Adrenal gland (tissue), 12 donors: Measurements from ENCODE around the gene CPSF7. TPM values are rescaled to one million over a fixed set of nuclear protein-coding genes. Genes with fewer than 3 reads are reported as not detected.
A peak's percentile ranks its signal among the peaks of the same experiment; 100 is the strongest.

Source experiments
- DNase-seq, 7 donors: peaks; one replicate each; pipeline ENCODE4 v3.0.0-alpha.2; 2019 to 2020
- H3K27ac ChIP-seq, 5 donors: fragments of 200-600 bp; sonication (generic) in 4 of 5; 1 replicate in 3 of 5; 2 replicates in 2 of 5; pipeline versions ENCODE4 v1.5.1 to v1.8.0; 2016 to 2020; ENCODE audit warnings: mild to moderate bottlenecking in 1 of 5
- H3K27me3 ChIP-seq: fragments of 200-600 bp; 2 replicates; pipeline ENCODE4 v1.8.0; 2021
- H3K36me3 ChIP-seq, 2 donors: fragments of 200-600 bp; replicated peaks in 1 of 2; 1 replicate in 1 of 2; 2 replicates in 1 of 2; pipeline versions ENCODE4 v1.5.1 to v1.8.0; 2018 to 2022
- H3K4me1 ChIP-seq, 2 donors: fragments of 200-600 bp; replicated peaks in 1 of 2; 1 replicate in 1 of 2; 2 replicates in 1 of 2; pipeline versions ENCODE4 v1.5.1 to v1.8.0; 2018 to 2021
- H3K4me3 ChIP-seq, 4 donors: fragments of 200-600 bp; sonication (generic) in 3 of 4; one replicate each; pipeline ENCODE4 v1.5.1; 2016 to 2018
- H3K9me3 ChIP-seq, 3 donors: fragments of 200-600 bp; sonication (generic) in 1 of 3; replicated peaks in 1 of 3; 1 replicate in 2 of 3; 2 replicates in 1 of 3; pipeline versions ENCODE4 v1.5.1 to v1.8.0; 2016 to 2021
- CTCF ChIP-seq, 6 experiments: fragments of 450-650 bp in 4 of 6; fragments of 200-600 bp in 2 of 6; sonication (generic) in 1 of 6; IDR thresholded peaks; 1 replicate in 5 of 6; 2 replicates in 1 of 6; pipeline versions ENCODE4 v1.5.1 to v1.8.0; 2016 to 2021; ENCODE audit warnings: antibody characterized with exemption in 6 of 6, mild to moderate bottlenecking in 2 of 6, moderate library complexity in 1 of 6
- POLR2A ChIP-seq, 2 donors: fragments of 450-650 bp; IDR thresholded peaks; one replicate each; pipeline ENCODE4 v1.6.1; 2017; ENCODE audit warnings: antibody characterized with exemption in 2 of 2, mild to moderate bottlenecking in 2 of 2, moderate library complexity in 1 of 2
- WGBS, 4 donors: extraction: QIAGEN DNeasy Blood & Tissue Kit in 2 of 4; methylation state at CpG; one replicate each; pipeline versions ENCODE4 v1.1.5 to v1.1.7; 2013 to 2017; 5-methylcytosine and 5-hydroxymethylcytosine counted together
- intact Hi-C, 2 donors: fragments of 100-400 bp; cut with DNase I; formaldehyde crosslinking; loops; one replicate each; pipeline versions ENCODE4 v1.14.1 to v1.15.0; 2022 to 2023
- polyA plus RNA-seq, 3 donors: library from polyadenylated mRNA; stranded (reverse); fragments of 200-250 nt in 2 of 3; fragments of 350-450 nt in 1 of 3; fragmentation: Illumina TruSeq in 1 of 3; extraction: RNeasy Lipid Tissue Mini Kit (QIAGEN cat#74804) in 1 of 3; gene quantifications; one replicate each; pipeline ENCODE4 v1.2.3, GENCODE V29; 2013 to 2014
- total RNA-seq, 9 donors: library from RNA; depleted of rRNA in 4 of 9; stranded (reverse); fragments of >200 nt in 4 of 9; fragments of 120-200 nt in 1 of 9; fragmentation: NEBNext Ultra II Directional in 1 of 9; extraction: Animal tissue kit (Norgen Biotek cat#: 25700) in 1 of 9; gene quantifications; one replicate each; pipeline versions ENCODE4 v1.1.0 to v1.2.4, GENCODE V29; 2013 to 2023
- donor health status: healthy with polysubstance abuse.
- donor health status: Bipolar disorder and iron deficiency.
- donor health status: DM: yes; HTN: yes; CAD: no.
- donor health status: DM: no; HTN: no; CAD: no.
- donor health status: DM: no; HTN: no; CAD: no.
- donor health status: DM: yes; HTN: yes; CAD: no.

Gene CPSF7
- total and polyA plus RNA-seq, 12 donors = 24.6 to 93.5 (median 71.9) TPM

DNA sequence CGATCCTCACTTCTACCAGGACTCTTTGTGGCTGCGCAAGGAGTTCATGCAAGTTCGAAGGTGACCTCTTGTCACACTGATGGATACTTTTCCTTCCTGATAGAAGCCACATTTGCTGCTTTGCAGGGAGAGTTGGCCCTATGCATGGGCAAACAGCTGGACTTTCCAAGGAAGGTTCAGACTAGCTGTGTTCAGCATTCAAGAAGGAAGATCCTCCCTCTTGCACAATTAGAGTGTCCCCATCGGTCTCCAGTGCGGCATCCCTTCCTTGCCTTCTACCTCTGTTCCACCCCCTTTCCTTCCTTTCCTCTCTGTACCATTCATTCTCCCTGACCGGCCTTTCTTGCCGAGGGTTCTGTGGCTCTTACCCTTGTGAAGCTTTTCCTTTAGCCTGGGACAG is 61.1 kb downstream of the CPSF7 start:
- H3K9me3 ChIP-seq = no peaks in the 10 kb centered on the region
- H3K4me1 ChIP-seq = peaks cover 56 to 85% of the 10 kb centered on the region in 2 donors
- intact Hi-C loops = no loop called here
- no peak for TF ChIP-seq CTCF (IDR thresholded peaks at IDR 0.05)
- TF ChIP-seq POLR2A (IDR thresholded peaks at IDR 0.05) = no peak
- H3K36me3 ChIP-seq = peaks cover 0 to 51% of the 10 kb centered on the region in 2 donors
- no peak for DNase-seq
- peak overlapping the region in 4 of 5 donors; percentile 77 to 98 (median 90) for H3K27ac ChIP-seq
- H3K27me3 ChIP-seq = no peaks in the 10 kb centered on the region
- 90 to 93% (median 90%) methylated on average over 7 of the region's 7 CpGs for WGBS, 4 donors
- H3K4me3 ChIP-seq = no peak overlapping the region

GRCh38 chr11:61367406-61367805 is 62.4 kb downstream of the CPSF7 start:
- Histone ChIP-seq H3K4me1 (peaks cover 54 to 81% of the 10 kb centered on the region in 2 donors), H3K9me3 (no peaks in the 10 kb centered on the region), H3K4me3 (no peak overlapping the region), H3K27me3 (no peaks in the 10 kb centered on the region), H3K36me3 (peaks cover 0 to 51% of the 10 kb centered on the region in 2 donors), H3K27ac (peak overlapping the region; percentile 65 to 98 (median 86))
- WGBS, 4 donors = 23 to 36% (median 33%) methylated on average over 6 of the region's 6 CpGs
- TF ChIP-seq CTCF (IDR thresholded peaks at IDR 0.05) (no peak), POLR2A (IDR thresholded peaks at IDR 0.05) (peak in 1 of 2 donors; percentile 16)
- intact Hi-C loops = no loop called here
- peak in 5 of 7 donors; percentile 64 to 83 (median 67) for DNase-seq

GRCh38 chr11:61364012-61364675 is 65.6 kb downstream of the CPSF7 start:
- Histone ChIP-seq H3K4me3 (no peak overlapping the region), H3K27ac (peak overlapping the region in 4 of 5 donors; percentile 18 to 98 (median 96)), H3K4me1 (peaks cover 59 to 77% of the 10 kb centered on the region in 2 donors), H3K27me3 (no peaks in the 10 kb centered on the region), H3K36me3 (peaks cover 0 to 50% of the 10 kb centered on the region in 2 donors), H3K9me3 (no peaks in the 10 kb centered on the region)
- TF ChIP-seq CTCF (IDR thresholded peaks at IDR 0.05) = no peak
- TF ChIP-seq POLR2A (IDR thresholded peaks at IDR 0.05) = no peak
- intact Hi-C loops = no loop called here
- WGBS, 4 donors = 71 to 80% (median 75%) methylated on average over 5 of the region's 5 CpGs
- DNase-seq = peak in 1 of 7 donors; percentile 12

DNA sequence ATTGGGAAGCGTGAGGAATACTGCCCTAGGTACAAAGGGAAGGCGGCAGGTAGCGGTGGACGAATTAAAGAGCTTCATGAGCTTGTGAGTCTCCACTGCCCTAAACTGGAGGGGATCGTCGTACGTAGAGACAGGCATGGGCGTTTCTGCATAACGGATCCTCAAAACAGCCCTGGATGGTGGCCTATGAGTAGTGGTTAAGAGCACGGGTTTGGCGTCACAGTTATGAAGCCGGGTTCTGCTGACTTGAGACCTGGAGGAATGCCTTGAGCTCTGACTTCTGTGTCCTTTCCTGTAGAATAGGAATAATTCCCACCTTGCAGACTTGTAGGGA is 67.3 kb downstream of the CPSF7 start:
- H3K27ac ChIP-seq = peak overlapping the region; percentile 80 to 98 (median 97)
- H3K4me3 ChIP-seq = peak overlapping the region in 3 of 4 donors; percentile 26 to 80 (median 47)
- peak in 3 of 7 donors; percentile 19 to 59 (median 48) for DNase-seq
- peaks cover 0 to 33% of the 10 kb centered on the region in 2 donors for H3K36me3 ChIP-seq
- TF ChIP-seq POLR2A (IDR thresholded peaks at IDR 0.05) (no peak), CTCF (IDR thresholded peaks at IDR 0.05) (no peak)
- WGBS, 4 donors = 1 to 3% (median 1%) methylated on average over 12 of the region's 12 CpGs
- no peaks in the 10 kb centered on the region for H3K9me3 ChIP-seq
- intact Hi-C loops = no loop called here
- no peaks in the 10 kb centered on the region for H3K27me3 ChIP-seq
- peaks cover 51 to 75% of the 10 kb centered on the region in 2 donors for H3K4me1 ChIP-seq
